GM23248 (cell line): ENCODE measurements around the gene MED19.

ENCODE experiments used
- EZH2 ChIP-seq: fragments of 200-600 bp; sonication (generic); IDR thresholded peaks from 2 replicates; pipeline ENCODE4 v1.6.1; 2018; ENCODE audit warnings: antibody characterized with exemption, mild to moderate bottlenecking; ENCODE audit not compliant: insufficient read depth, poor library complexity, severe bottlenecking
- EZH2phosphoT487 ChIP-seq: fragments of 200-600 bp; sonication (generic); IDR thresholded peaks from 2 replicates; pipeline ENCODE4 v1.6.1; 2018; ENCODE audit warnings: antibody characterized with exemption, moderate library complexity, mild to moderate bottlenecking, low read depth; ENCODE audit not compliant: insufficient read depth

- no peak for TF ChIP-seq EZH2
- no peak for TF ChIP-seq EZH2phosphoT487
Measured at GRCh38 chr11:57711414-57712255, at the start of gene MED19.
